HG03460 (cell line): ENCODE measurements around the gene HAGHL.
"Not testable (repeated sequence)": the region's sequence is repeated elsewhere in the genome, so short reads cannot be mapped to it uniquely, and the experiment has no call there.

ENCODE experiments used
- ATAC-seq: cut with Tn5 transposase; IDR thresholded peaks from one replicate; pipeline ENCODE4 v1.9.1; 2021; ENCODE audit not compliant: unreplicated experiment

Gene HAGHL

DNA sequence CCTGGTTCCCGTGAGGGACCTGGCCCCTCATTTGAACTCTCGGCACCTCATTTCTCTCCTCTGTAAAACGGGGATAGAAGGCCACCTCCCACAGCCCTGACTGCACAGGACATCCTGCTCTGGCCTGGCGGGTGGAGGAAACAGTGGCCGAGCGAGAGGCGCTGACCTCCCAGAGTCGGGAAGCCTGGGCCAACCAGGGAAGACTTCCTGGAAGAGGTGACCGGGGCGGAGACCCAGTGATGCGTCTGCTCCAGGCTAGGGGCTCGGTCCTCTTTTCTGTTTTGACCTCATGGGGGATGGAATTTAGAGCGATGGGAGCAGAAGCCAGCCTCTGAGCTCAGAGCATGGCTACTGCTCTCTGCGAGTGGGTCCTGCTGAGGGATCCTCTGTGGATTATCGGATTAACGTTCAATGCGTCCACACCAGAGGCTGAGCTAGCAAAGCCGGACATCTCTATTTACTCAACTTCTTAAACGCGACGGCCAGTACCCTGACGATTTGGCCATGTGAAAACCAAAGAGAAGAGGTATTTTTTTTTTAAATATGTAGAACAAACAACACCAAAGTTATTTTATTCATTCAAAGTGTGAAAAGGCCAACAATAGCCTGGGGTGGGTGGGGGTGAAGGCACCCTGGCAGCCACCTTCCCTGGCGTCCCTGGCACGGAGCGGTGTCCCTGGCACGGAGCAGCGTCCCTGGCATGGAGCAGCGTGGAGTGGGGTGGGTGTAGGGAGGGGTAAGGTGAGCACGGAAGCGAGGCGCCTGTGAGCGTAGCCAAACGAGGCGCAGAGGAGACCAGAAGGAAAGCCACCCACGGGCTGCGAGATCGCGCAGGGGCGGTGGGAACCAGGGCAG is 24.5 kb downstream of the HAGHL start:
- ATAC-seq = no peak

DNA sequence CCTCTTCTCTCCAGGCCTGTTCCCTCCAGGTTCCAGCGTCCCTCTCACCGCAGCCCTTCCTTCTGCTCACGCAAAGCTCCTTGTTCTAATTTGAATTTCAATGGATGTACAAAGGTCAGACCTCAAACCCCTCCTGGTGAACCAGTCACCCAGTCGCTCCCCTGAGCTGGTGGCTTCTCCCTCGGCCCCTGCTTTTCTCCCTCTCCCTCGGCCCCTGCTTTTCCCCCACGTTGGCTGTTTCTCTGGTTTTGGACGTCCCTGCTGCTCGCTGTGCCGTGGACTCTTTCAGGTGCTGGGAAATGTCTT is 25.1 kb downstream of the HAGHL start:
- no peak for ATAC-seq

DNA sequence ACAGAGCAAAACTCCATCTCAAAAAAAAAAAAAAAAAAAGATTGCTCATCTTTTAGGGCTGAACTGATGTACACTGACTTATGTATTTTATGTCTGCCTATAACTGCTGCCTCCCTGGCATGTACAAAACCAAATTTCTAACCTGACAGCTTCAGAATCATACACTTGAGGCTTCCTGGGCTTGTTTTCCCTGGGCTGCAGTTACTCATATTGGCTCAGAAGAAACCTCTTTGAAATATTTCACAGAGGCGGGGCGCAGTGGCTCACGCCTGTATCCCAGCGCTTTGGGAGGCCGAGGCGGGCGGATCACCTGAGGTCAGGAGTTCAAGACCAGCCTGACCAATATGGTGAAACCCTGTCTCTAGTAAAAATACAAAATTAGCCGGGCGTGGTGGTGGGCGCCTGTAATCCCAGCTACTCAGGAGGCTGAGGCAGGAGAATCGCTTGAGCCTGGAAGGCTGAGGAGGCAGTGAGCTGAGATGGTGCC is 27.3 kb downstream of the HAGHL start:
- not testable (repeated sequence) for ATAC-seq

DNA sequence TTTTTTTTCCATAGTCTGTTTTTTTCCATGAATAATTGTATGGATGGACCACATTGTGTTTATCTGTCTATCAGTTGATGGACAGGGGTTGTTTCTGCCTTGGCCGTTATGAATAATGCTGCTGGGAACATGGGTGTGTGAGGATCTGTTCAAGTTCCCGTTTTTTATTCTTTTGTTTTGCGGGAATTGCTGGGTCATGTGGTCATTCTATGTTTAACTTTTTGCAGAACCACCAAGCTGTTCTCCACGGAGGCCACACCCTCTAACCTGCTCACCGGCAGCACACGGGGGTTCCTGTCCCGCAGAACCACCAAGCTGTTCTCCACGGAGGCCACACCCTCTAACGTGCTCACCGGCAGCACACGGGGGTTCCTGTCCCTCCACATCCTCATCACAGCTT is 27.8 kb downstream of the HAGHL start:
- no peak for ATAC-seq

DNA sequence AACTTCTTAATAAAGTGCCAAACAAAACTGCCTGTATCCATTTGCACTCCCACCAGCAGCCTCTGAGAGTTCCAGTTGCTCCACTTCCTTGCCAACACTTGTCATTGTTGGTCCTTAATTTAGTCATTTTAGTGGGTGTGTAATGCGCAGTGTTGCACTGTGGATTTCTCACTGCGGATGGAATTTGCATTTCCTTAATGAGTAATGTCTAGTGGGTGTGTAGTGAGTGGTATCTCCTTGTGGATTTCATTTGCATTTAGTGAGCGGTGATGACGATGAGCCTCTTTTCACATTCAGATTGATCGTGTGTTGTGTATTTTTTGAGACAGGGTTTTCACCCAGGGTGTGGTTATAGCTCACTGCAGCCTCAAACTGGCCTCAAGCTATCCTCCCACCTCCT is 29.5 kb downstream of the HAGHL start:
- ATAC-seq = no peak

DNA sequence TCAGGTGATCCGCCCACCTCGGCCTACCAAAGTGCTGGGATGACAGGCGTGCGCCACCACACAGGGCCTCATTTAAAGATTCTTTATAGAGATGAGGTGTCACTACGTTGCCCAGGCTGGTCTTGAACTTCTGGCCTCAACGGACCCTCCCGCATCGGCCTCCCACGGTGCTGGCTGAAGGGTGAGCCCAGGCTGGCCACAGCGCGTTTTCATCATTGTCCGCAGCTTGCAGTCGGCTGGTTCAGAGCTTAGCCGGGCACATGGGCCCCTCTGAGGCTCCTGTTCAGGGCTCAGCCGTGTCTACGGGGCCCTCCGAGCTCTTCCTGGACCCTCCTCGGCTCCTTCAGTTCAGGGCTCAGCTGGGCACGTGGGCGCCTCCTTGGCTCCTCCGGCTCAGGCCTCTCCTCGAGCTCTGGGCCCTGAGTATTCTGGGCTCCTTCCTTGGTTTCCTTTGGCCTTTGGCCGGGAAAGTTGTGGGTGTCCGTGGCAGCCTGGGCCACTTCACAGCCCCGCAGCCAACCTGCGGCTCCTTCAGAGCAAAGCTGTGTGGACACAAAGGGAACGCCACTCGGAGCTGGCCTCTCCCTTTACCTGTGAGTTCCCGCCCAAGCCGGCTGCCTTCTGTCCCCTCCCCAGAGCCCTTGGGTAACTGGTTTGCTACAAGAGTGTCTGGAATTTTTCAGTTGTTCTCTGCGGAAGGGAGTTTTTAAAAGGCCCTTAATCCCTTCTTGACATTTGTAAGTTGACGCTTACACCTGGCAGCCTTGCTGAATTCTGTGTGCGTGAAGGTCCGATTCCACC is 32.4 kb downstream of the HAGHL start:
- ATAC-seq = no peak

DNA sequence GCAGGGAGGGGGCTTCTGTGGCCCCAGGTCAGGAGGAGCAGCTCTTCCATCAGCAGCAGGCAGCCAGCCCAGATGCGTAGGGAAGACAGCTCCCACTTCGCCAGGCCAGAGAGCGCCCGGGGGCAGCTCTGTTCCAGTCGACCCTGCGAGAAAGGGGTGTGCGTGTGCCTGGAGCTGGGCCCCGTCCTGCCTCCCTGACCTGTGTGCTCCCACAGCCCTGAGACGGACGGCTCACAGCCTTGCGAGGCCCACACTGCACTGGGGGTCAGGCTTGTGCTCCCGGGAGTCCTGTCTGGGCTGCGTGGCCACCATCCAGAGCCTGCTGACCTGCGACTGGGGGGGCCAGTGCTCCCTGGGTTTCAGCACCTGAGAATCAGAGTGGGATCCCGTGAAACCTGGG is 33.2 kb downstream of the HAGHL start:
- ATAC-seq = no peak

DNA sequence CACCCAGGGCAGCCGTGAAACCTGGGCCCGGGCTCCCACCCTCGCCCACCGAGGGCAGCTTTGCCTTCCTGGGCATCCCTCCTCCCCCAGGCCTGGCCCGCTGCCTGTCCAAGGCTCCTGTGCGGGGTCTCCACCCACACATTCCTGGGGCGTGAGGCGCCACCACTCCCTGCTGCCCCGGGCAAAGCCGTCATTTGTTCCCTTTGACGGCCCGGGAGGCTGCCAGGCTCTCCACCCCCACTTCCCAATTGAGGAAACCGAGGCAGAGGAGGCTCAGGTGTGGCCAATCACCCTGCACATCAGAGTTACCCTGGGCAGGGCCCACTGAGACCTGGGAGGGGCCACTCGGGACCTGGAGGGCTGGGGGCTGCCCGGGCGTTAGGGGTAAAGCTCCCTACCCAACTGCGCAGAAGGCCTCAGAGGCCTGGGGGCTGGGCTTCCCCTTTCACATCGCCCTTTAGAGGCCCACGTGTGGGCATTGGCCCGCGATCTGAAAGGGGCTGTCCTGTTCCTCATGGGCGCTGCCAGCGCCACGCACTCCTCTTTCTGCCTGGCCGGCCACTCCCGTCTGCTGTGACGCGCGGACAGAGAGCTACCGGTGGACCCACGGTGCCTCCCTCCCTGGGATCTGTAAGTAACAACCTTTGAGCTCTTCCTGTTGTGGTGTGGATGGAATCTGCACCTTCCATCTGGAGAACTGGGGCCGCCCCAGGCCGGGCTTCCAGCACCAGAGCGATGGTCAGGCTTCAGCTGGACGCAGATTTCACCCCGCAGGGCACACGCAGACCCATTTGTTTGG is 33.8 kb downstream of the HAGHL start, which contains the start of gene MSLN:
Gene MSLN, plus strand, starts transcription at position 190 of the 799 bp plus-strand sequence. CDS start 1,947 bp downstream, outside the sequence.
- no peak for ATAC-seq

DNA sequence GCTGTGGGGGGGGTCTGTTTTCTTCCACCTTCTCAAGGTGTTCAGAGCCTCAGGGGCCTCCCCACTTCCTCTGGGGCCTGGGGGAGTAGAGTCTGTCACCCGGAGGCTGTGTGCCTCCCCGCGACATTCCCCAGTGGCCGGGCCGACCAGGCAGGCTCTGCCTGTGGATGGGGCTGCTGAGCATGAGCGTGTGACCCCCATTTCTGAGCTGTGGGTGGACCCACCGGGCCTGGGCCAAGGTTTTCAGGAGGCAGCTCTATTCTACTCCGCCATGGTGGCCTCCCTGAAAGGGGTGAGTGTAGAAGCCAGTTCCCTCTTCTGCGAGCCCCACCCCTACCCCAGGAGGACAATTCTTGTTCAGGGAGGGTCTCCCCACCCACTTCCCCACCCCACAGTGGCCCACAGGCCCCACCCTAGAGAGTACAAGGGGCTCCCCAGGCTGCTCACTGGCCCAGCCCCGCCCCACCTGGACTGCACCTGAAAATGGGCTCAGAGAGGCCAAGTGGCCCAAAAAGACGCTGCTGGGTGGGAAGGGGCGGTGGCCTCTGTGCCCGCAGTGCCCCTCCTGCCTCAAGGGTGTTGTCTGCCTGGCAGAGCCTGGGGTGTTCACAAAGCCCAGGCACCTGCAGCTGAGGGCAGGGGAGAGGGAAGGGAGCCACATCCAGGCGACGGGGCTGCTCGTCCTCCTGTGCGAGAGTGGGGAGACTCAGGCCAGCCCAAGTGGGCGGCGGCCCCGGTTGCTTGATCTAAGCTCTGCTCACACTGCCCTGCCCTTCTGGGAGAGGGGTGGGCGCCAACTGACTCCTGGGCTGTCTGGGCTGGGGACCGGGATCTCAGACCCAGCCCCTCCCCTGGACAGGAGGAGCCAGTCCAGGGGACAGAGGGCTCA is 35.0 kb downstream of the HAGHL start:
- ATAC-seq = no peak

DNA sequence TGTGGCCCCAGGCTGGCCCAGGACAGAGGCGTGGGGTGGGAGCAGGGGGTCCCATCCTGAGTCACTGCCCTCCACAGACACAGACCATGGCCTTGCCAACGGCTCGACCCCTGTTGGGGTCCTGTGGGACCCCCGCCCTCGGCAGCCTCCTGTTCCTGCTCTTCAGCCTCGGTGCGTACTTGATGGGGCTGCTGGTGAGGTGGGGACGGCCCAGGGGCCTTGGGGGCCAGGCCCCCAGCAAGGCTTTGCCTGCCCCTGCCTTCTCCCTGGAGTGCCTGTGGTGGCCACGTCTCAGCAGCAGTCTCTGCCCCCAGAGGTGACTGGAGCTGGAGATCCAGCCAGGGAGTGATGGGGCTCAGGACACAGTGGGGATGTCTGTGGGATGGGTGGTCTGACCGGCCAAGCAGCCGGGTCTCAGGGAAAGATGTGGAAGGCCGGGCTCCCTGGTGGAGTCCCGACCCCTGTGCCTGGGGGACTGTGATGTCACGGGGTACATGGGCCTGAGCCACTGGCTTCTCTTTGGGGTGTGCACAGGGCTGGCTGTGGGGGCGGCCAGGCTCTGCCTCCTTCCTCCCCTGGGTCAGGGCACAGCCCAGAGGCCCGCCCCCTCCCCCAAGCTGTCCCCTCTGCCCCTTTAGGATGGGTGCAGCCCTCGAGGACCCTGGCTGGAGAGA is 35.8 kb downstream of the HAGHL start:
- no peak for ATAC-seq

DNA sequence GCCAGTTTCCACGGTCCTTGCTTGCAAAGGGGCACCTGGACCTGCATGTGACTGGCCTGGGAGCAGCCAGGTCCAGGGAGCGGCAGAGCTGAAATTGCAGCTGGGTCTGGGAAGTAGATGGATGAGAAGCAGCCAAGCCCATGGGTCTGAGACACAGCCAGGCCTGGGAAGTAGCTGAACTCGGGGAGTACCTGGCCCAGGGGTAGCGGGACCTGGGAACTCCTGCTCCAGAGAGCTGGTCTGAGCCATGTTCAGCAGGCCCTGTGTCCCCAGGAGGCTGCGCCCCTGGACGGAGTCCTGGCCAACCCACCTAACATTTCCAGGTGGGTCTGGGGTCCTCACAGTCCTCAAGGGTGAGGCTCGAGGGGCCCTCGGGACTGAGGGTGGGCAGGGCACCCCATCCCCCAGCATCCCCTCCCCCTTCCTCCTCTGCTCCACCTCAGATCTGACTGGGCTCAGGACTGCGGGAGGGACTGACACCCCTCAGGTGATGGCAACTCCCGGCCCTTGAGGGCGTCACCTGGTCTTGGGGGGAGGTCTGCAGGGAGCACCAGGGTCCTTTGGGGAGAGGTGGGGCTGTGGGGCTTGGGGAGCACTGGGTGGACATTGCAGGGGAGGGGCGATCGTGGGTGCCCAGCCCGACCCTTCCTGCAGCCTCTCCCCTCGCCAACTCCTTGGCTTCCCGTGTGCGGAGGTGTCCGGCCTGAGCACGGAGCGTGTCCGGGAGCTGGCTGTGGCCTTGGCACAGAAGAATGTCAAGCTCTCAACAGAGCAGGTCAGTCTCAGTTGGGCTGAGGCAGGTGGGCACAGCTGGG is 36.7 kb downstream of the HAGHL start:
- ATAC-seq = no peak

DNA sequence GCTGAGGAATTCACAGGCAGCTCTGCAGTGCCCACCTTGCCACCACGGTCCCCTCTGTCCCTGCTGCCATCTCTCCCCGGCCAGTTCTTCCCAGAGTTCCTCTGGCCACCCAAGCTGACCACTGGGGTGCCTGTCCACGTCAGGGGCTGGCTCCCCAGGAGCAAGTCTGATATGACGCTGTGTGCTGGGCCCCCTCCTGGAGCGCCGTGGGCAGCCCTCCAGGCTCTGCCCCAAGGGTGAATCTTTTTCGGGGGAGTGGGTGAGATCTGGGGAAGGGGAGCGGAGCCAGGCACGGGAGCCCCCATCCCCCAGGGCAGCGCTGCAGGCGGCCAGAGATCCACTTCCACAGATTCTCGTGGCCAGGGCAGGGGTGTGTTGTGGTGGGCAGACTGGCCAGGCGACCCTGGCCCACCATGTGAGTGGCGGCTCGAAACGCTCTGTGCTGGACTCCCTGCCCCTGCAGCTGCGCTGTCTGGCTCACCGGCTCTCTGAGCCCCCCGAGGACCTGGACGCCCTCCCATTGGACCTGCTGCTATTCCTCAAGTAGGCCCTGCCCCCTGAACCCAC is 37.4 kb downstream of the HAGHL start:
- no peak for ATAC-seq

DNA sequence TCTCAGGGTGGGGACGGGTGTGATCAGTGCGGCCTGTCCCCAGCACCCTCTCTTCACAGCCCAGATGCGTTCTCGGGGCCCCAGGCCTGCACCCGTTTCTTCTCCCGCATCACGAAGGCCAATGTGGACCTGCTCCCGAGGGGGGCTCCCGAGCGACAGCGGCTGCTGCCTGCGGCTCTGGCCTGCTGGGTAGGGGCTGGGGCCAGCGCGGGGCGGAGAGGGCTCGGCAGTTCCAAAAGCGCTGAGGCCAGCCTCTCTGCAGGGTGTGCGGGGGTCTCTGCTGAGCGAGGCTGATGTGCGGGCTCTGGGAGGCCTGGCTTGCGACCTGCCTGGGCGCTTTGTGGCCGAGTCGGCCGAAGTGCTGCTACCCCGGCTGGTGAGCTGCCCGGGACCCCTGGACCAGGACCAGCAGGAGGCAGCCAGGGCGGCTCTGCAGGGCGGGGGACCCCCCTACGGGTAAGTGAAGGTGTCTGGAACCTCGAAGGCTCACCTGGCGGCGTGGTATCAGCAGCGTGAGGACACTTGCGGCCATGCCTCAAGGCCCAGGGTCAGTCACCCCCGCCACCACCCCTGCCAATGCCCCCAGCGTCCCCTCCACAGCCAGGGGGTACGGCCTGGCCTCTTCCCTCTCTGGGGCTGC is 38.1 kb downstream of the HAGHL start:
- no peak for ATAC-seq

DNA sequence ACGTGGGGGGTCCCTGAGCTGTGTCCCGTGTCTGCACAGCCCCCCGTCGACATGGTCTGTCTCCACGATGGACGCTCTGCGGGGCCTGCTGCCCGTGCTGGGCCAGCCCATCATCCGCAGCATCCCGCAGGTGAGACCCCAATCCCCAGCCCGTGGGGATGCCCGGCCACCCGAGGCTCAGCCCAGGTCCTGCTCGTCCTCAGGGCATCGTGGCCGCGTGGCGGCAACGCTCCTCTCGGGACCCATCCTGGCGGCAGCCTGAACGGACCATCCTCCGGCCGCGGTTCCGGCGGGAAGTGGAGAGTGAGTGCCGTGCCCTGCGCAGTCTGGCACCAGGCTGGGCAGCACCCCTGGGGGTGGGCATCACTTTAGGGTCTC is 38.6 kb downstream of the HAGHL start:
- no peak for ATAC-seq

DNA sequence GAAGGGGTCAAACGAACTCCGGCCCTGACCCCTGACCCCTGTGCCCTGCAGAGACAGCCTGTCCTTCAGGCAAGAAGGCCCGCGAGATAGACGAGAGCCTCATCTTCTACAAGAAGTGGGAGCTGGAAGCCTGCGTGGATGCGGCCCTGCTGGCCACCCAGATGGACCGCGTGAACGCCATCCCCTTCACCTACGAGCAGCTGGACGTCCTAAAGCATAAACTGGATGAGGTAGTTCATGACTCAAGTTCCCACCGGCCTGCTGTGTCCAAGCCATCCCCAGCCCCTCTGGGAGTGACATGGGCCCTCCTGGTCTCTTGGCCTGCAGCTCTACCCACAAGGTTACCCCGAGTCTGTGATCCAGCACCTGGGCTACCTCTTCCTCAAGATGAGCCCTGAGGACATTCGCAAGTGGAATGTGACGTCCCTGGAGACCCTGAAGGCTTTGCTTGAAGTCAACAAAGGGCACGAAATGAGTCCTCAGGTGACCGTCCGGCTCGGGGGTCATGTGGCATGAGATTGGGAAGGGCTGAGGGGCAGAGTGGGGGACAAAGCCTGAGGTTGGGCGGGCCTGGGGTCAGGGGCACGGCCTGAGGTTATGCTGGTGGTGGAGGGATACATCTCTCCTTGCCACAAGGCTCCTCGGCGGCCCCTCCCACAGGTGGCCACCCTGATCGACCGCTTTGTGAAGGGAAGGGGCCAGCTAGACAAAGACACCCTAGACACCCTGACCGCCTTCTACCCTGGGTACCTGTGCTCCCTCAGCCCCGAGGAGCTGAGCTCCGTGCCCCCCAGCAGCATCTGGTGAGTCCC is 39.3 kb downstream of the HAGHL start:
- ATAC-seq = no peak

DNA sequence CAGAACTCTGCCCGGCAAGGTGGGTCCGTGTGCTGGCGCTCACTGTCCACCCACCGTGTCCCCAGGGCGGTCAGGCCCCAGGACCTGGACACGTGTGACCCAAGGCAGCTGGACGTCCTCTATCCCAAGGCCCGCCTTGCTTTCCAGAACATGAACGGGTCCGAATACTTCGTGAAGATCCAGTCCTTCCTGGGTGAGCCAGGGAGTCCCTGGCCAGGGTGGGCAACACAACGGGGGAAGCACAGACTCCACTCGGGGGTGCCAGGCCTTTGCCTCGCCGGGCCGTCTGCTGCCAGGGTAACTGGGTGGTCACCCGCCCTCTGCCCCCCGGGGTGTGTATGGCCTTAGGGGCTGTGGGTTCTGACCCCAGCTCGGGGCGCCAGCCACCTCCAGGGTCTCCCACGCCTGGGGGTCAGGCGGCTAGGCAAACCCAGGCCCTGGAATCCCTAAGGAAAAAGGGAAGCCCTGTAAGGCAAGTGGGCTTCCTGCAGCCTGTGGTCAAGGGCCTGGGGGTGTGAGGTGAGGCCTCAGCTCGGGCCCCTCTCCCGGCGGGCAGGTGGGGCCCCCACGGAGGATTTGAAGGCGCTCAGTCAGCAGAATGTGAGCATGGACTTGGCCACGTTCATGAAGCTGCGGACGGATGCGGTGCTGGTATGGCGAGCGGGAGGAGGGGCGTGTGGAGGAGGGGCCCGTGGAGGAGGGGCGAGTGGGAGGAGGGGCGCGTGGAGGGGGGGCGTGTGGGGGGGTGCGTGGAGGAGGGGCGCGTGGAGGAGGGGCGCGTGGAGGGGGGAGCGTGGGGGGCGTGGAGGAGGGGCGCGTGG is 40.1 kb downstream of the HAGHL start:
- no peak for ATAC-seq
